KG1 (cell line): ENCODE results near the gene CFAP61.
"Not testable (repeated sequence)": the region's sequence is repeated elsewhere in the genome, so short reads cannot be mapped to it uniquely, and the experiment has no call there.

Experiments
- DNase-seq: peaks from one replicate; lab custom pipeline; 2025; lab: John Stamatoyannopoulos, UW

Gene CFAP61

GRCh38 chr20:20327746-20328145 lies 275.4 kb downstream of the CFAP61 start:
- no peak for DNase-seq

GRCh38 chr20:20329564-20329963 lies 277.2 kb downstream of the CFAP61 start:
- no peak for DNase-seq

GRCh38 chr20:20331156-20331555 lies 278.8 kb downstream of the CFAP61 start:
- DNase-seq, result no peak

GRCh38 chr20:20331817-20332216 lies 279.5 kb downstream of the CFAP61 start:
- DNase-seq, result no peak

- no peak for DNase-seq
These were observed 281.5 kb downstream of the CFAP61 start for GRCh38 chr20:20333866-20334265.

GRCh38 chr20:20334489-20334888 lies 282.2 kb downstream of the CFAP61 start:
- DNase-seq, result no peak

GRCh38 chr20:20338133-20338730 lies 285.9 kb downstream of the CFAP61 start:
- DNase-seq, result no peak

GRCh38 chr20:20340443-20340842 lies 288.1 kb downstream of the CFAP61 start:
- no peak for DNase-seq

GRCh38 chr20:20341371-20341770 lies 289.0 kb downstream of the CFAP61 start:
- no peak for DNase-seq

GRCh38 chr20:20342066-20342465 lies 289.7 kb downstream of the CFAP61 start:
- no peak for DNase-seq

GRCh38 chr20:20343932-20344331 lies 291.6 kb downstream of the CFAP61 start:
- DNase-seq, result no peak

- DNase-seq, result no peak
These were observed 292.1 kb downstream of the CFAP61 start for GRCh38 chr20:20344476-20344875.

GRCh38 chr20:20353576-20353975 lies 301.2 kb downstream of the CFAP61 start:
- no peak for DNase-seq

- DNase-seq, result not testable (repeated sequence)
These were observed 303.2 kb downstream of the CFAP61 start for GRCh38 chr20:20355503-20355902.

- DNase-seq, result no peak
These were observed 306.5 kb downstream of the CFAP61 start for GRCh38 chr20:20358801-20359200.

- DNase-seq, result no peak
These were observed 307.3 kb downstream of the CFAP61 start for GRCh38 chr20:20359628-20360027.

GRCh38 chr20:20360464-20360863 lies 308.1 kb downstream of the CFAP61 start:
- DNase-seq, result no peak

- no peak for DNase-seq
These were observed 310.6 kb downstream of the CFAP61 start for GRCh38 chr20:20362774-20363433.

- DNase-seq, result no peak
These were observed 311.1 kb downstream of the CFAP61 start for GRCh38 chr20:20363434-20363798.

- no peak for DNase-seq
These were observed 311.7 kb downstream of the CFAP61 start for GRCh38 chr20:20363799-20364592.

- no peak for DNase-seq
These were observed 312.5 kb downstream of the CFAP61 start for GRCh38 chr20:20364593-20365479.

- no peak for DNase-seq
These were observed 313.3 kb downstream of the CFAP61 start for GRCh38 chr20:20365480-20366161.
